Epithelial cell of esophagus (primary cell): ENCODE data around the gene TRIM47.

Experiments used
- DNase-seq: peaks from one replicate; pipeline ENCODE4 v3.0.0; 2010; ENCODE audit warnings: low read depth
- H3K4me3 ChIP-seq: 2 replicates; pipeline ENCODE4 v1.5.1; 2011; ENCODE audit warnings: mild to moderate bottlenecking, low read length, control low read depth
- TF ChIP-seq, protein P1 (sequence below): IDR thresholded peaks from 2 replicates; pipeline ENCODE4 v1.5.1; 2011; ENCODE audit warnings: low read depth, mild to moderate bottlenecking, low read length, control low read depth, inconsistent platforms; ENCODE audit not compliant: insufficient read depth; ENCODE audit errors: missing control alignments

The TRIM47 gene

DNA sequence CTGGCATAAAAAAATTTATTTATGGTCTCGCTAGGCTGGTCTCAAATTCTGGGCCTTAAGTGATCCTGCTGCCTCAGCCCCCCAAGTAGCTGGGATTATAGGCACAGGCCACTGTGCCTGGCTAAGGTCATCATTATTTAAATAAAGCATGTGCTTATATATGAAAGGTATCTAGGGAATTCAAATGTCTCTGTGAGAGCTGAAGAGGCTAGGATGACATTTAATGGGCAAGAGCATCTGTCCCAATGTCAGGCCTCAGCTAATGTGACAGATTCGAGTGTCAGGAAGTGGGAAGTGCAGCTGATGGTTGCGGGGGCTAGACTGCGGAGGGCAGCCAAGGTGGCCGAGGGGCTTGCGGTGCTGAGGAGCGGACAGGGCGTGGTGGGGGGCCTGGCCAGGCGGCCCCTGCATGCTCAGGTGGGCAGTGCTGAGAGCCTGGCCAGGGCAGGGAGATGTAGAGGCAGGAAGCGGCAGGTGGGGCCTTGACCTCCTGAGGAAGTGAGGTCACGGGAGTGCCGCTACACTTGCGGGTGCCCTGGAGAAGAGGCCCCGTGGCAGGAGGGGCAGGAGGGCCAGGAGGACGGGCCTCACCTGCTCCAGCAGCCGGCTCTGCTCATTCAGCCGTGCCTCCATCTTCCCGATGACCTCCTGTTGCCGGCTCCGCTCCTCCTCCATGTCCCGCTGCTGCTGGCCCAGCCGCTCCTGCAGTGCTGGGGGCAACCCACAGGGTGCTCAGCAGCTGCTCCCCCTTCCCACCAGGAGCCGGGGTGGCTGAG is 38.9 kb upstream of the TRIM47 start:
- H3K4me3 ChIP-seq: no peak overlapping the region
- no peak for DNase-seq
- TF ChIP-seq, protein P1, sequence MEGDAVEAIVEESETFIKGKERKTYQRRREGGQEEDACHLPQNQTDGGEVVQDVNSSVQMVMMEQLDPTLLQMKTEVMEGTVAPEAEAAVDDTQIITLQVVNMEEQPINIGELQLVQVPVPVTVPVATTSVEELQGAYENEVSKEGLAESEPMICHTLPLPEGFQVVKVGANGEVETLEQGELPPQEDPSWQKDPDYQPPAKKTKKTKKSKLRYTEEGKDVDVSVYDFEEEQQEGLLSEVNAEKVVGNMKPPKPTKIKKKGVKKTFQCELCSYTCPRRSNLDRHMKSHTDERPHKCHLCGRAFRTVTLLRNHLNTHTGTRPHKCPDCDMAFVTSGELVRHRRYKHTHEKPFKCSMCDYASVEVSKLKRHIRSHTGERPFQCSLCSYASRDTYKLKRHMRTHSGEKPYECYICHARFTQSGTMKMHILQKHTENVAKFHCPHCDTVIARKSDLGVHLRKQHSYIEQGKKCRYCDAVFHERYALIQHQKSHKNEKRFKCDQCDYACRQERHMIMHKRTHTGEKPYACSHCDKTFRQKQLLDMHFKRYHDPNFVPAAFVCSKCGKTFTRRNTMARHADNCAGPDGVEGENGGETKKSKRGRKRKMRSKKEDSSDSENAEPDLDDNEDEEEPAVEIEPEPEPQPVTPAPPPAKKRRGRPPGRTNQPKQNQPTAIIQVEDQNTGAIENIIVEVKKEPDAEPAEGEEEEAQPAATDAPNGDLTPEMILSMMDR: no peak

DNA sequence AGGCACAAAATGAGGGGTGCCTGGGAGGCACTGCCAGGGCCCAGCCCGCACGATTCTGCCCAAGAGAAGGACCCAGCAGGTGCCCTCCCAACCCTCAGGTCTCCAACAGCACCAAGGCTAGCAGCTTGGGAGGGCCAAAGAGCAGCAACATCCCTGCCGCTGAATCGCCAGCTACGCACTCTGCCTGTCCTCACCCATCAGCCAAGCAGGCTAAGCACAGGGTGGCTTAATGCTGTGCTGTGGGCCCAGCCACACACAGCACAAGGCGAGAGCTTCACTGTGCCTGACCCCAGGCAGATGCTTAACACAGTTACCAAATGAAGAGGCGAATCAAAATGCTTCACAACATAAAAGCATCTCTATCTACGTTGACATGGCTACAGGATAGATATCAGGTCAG is 36.9 kb upstream of the TRIM47 start:
- no peak overlapping the region for H3K4me3 ChIP-seq
- DNase-seq: no peak
- TF ChIP-seq, protein P1: no peak

DNA sequence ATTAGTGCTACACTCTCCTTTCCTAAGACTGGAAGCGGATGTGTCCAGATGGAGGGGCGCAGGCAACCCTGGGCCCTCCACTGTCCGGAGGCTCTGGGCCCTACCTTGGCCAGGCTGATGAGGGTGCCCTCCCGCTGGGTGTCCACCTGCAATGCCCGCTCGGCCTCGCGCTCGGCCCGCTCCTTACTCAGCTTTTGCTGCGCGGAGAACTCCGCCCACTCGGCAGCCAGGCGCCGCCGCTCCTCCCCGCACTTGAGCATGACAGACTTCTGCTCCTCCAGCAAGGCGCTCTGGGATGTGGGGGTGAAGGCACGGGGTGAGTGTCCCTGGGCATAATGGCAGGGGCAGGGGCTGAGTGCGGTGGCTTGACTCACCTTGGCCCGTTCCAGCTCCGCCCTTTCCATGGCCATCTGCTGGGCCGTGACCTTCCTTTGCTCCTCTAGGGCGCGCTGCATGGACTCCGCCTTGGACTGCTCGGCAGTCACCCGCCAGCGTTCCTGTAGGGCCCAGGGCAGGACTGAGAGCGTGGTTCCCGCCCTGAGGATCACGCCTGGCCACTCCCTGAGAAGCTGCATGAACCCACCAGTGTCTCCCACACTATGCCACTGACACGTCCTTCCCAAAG is 36.4 kb upstream of the TRIM47 start:
- TF ChIP-seq, protein P1: no peak
- no peak for DNase-seq
- no peak overlapping the region for H3K4me3 ChIP-seq

DNA sequence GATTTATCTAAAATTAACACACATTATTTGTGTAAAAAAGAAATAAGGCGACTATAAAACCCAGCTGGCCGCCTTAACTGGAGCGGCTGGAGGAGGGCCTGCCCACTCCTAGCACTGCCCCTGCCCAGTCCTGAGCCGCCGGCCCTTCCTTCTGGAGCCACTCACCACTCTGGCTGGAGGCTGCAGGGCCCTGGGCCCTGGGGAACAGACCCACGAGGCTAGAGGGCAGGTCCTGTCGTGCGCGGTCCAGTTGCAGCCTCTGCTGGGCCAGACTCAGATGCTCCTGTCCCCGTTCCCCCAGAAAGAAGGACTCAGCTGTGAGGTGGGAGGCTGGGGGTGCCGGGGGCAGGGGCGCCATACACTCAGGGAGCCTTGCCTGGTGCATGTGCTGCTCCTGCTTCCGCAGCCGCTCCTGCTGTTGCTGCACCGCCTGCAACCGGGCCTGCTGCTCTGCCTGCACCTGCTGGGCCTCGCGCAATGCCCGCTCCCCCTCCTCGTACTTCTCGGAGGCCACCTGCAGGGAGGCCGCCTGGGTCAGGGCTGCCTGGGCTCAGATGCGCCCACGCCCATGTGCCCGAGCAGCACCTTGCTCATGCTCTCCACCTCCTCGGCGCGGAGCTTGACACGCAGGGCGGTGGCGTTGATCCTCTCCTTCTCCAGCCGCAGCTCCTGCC is 35.3 kb upstream of the TRIM47 start:
- DNase-seq: no peak
- TF ChIP-seq, protein P1: no peak
- H3K4me3 ChIP-seq: no peak overlapping the region

DNA sequence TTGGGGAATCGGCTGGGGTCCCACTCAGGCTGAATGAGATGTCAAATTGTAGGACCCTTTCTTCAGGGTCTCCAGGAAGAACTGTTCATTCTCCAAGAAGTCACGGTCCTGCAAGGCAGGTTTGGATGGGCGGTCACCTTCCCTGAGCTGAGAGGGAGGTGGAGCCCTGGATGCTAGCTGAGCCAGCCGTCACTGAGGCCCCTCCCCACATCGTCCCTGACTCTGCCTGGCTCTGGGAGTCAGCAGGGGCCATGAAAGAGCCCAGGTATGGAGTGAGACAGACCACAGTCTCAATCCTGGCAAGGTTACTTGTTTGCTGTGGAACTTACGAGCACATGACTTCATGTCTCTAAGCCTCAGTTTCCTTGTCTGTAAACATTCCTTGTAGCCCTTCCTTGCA is 32.3 kb upstream of the TRIM47 start:
- peak; percentile 34 for DNase-seq
- TF ChIP-seq, protein P1: no peak
- no peak overlapping the region for H3K4me3 ChIP-seq

DNA sequence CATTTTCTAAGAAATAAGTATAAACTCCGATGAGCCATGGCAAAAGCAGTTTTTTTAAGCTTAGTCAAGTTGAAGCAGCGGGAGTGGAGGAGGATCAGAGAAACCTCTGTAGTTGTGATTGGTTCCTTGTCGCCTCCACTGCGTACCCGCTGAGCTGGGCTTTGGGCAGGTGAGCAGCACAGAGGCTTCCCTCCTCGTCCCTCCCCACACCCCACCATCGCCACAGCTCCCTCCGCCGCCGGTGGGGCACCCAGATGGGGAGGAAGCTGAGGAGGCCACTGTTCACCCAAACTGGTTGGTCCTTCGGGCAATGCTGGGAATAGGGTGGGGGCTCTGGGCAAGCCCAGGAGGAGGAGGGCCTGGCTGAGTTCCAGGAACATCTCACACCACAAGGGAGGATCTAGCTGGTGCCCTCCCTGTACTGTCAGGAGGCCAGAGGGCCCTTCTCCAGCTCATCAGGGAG is 31.5 kb upstream of the TRIM47 start:
- DNase-seq: peak; percentile 63
- H3K4me3 ChIP-seq: no peak overlapping the region
- TF ChIP-seq, protein P1: no peak
